HL-60 (cell line): ENCODE results near the gene NHSL1.

Experiments used
- DNase-seq, 2 experiments: peaks; one replicate each; pipeline ENCODE4 v3.0.0-alpha.2; 2010 to 2020; ENCODE audit warnings: low read depth in 1 of 2, low spot score in 1 of 2
- H3K27ac ChIP-seq: fragments of 250-450 bp; sonication (Bioruptor Pico); replicated peaks from 2 replicates; pipeline ENCODE4 v1.5.1; 2020; ENCODE audit warnings: mild to moderate bottlenecking, moderate library complexity
- H3K27me3 ChIP-seq: fragments of 250-450 bp; sonication (Bioruptor Pico); 2 replicates; pipeline ENCODE4 v1.5.1; 2021; ENCODE audit warnings: mild to moderate bottlenecking, moderate library complexity; ENCODE audit not compliant: insufficient read depth, poor library complexity, severe bottlenecking
- H3K4me3 ChIP-seq: replicated peaks from 2 replicates; pipeline ENCODE4 v1.5.1; 2011; ENCODE audit warnings: mild to moderate bottlenecking, control low read depth, low read length; ENCODE audit not compliant: insufficient read depth
- CTCF ChIP-seq: IDR thresholded peaks from one replicate; pipeline ENCODE4 v1.5.1; 2011; ENCODE audit warnings: low read length, control low read depth, inconsistent platforms; ENCODE audit not compliant: insufficient read depth
- GABPA ChIP-seq: IDR thresholded peaks from 2 replicates; pipeline ENCODE4 v1.6.1; 2012; ENCODE audit warnings: low read depth
- POLR2AphosphoS5 ChIP-seq: IDR thresholded peaks from 2 replicates; pipeline ENCODE4 v1.6.1; 2012; ENCODE audit warnings: low read depth
- REST ChIP-seq: IDR thresholded peaks from 2 replicates; pipeline ENCODE4 v1.6.1; 2012; ENCODE audit warnings: low read depth; ENCODE audit not compliant: insufficient replicate concordance
- SPI1 ChIP-seq: IDR thresholded peaks from 2 replicates; pipeline ENCODE4 v1.6.1; 2012; ENCODE audit warnings: low read depth, mild to moderate bottlenecking, borderline replicate concordance

NHSL1 gene

GRCh38 chr6:138410972-138411880 is 88.1 kb downstream of the NHSL1 start:
- no peak for DNase-seq
- Histone ChIP-seq H3K27ac (no peak overlapping the region), H3K27me3 (no peaks in the 10 kb centered on the region), H3K4me3 (no peak overlapping the region)
- TF ChIP-seq GABPA (no peak), SPI1 (no peak), POLR2AphosphoS5 (no peak), REST (no peak), CTCF (no peak)

- DNase-seq = peak; percentile 36 to 60
- H3K27ac ChIP-seq = no peak overlapping the region
Observed at GRCh38 chr6:138410048-138410735, 89.1 kb downstream of the NHSL1 start.

More at GRCh38 chr6:138410048-138410735, 89.1 kb downstream of the NHSL1 start:
- no peak overlapping the region for H3K4me3 ChIP-seq
- H3K27me3 ChIP-seq = no peaks in the 10 kb centered on the region
- TF ChIP-seq SPI1 (no peak), CTCF (no peak), POLR2AphosphoS5 (no peak), REST (no peak), GABPA (no peak)
